ENCODE results near the gene ABCD1.

The ABCD1 gene

DNA sequence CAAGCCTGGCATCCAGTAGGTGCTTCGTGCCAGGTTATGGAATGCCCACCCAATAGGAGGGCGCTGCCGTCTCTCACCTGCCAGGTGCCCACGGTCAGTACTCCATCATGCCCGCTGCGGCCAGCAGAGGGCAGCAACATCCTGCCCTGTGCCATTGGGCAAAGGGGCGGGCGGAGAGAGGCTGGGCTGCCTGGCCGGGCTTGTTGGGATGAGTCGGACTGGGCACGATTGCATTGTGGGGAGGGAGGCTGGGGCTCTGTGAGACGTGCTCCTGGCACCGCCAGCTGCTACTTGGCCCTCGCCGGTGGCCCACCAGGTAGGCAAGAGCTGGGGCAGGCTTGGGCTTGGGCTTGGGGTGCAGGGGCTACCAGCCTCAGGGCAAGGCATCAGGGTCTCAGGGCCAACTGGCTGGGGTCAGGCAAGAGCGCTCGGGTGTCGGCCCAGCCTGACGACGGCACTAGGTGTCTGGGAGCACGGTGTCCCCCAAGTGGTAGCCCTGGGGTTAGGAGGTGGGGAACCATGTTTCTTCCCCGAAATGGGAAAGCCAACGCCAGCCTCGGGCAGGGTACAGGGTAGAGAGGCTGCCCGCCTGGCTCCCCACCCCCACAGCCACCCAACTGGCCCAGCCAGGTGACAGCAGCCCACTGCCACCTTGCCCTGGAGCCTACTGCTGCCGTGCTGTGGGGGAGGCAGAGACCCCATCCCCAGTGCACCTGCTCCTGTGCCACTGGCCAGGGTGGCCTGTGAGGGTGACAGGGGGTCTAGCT, 39.5 kb downstream of the ABCD1 start, which contains the start of gene PLXNB3:
Gene PLXNB3 (plus strand): TSS at position 261 of the 767 bp plus-strand sequence. CDS start 1,287 bp downstream, outside the sequence.
- peak; percentile 52 for DNase-seq

DNA sequence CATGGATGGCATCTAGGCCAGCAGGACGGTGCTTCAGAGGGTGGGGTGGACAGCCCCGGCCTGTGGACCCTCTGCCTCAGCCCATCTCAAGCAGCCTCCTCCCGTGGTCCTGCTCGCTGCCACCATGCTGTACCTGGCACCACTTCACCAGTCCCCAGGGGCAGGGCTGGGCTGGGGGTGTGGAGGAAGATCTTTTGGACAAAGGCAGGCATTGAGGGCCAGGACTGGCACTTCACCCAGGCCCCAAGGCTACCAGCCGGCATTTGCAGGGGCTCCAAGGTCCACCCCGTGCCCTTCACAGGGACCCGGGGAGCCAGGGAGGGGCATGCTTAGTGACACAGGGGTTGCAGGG, 40.1 kb downstream of the ABCD1 start:
- DNase-seq = no peak

DNA sequence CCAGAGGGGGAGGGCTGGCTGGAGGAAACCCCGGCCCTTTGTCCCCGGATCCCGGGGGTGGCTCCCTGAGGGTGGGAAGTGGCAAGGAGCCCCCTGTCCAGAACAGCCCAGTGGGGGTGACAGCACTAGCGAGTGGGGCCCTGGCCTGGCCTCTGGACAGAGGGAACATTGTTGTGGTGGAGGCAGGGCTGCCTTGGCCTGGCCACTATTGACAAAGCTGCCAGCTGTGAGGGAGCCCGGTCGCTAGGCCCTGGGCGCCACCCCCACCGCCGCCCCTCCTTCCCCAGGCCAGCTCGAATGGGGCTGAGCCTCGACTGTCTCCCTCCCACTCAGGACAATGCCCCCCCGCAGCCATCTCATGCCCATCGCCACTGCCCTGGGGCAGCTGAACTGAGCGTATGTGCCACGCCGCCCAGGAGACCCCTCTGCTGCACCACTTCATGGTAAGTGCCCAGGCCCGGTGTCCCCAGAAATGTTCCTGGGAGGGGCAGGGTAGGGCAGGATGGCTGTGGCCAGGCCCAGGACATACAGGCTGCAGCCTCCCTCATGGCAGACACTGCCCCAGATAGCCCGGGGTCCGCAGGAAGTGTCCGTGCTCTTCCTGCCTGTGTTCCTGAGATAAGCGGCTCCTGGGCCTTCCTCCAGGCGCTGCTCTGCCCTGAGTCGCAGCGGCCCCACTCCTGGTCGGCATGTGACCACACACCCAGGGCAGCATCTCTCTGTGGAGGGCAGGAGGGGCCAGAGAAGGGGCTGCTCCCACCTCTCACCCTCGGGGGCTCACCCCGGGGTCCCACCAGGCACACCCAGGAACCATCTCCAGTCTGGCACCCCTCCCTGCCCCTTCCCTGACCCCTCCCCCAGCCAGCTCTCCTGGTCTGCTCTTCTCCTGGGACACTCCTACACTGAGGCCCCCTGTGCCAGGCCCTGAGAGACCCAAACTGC, 40.8 kb downstream of the ABCD1 start:
- no peak for DNase-seq

DNA sequence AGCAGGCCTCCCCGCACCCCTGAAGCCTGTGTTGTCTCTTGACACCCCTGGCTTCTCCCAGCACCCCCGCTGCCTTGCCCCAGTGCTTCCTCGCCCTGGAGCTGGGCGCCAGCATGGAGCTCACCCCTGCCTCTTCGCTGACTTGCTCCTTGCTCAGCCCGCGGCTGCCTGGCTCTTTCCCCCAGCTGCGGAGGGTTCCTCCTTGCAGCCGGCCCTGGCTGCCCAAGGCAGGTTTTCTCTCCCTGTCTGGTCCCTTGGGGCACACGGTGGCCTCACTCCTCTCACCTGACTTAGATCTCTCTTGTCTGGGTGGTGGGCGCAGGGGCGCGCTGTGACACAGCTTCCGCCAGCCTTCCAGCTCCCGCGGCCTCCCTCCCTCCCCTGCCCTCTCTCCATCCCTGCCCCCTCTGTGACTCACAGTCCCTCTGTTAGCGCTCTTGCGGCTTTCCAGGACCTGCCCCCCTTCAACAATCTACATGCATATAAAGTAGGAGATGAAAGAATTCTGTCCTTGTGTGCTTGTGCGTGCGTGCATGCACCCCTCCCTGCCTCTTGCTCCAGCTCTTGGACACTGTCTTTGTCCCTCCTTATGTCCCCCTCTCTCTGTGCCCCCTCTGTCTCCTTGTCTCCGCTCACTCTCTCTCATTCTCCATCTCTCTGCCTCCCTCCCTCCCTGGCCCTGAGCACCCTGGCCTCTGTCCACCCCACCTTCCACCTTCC, 41.6 kb downstream of the ABCD1 start:
- no peak for DNase-seq

DNA sequence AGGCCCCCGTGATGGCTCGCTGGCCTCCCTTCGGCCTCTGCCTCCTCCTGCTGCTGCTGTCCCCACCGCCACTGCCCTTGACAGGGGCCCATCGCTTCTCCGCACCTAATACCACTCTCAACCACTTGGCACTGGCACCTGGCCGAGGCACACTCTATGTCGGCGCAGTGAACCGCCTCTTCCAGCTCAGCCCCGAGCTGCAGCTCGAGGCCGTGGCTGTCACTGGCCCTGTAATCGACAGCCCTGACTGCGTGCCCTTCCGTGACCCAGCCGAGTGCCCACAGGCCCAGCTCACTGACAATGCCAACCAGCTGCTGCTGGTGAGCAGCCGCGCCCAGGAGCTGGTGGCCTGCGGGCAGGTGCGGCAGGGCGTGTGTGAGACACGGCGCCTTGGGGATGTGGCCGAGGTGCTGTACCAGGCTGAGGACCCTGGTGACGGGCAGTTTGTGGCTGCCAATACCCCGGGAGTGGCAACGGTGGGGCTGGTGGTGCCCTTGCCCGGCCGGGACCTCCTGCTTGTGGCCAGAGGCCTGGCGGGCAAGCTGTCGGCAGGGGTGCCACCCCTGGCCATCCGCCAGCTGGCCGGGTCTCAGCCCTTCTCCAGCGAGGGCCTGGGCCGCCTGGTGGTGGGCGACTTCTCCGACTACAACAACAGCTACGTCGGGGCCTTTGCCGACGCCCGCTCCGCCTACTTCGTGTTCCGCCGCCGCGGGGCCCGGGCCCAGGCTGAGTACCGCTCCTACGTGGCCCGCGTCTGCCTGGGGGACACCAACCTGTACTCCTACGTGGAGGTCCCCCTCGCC, 42.4 kb downstream of the ABCD1 start:
- no peak for DNase-seq

DNA sequence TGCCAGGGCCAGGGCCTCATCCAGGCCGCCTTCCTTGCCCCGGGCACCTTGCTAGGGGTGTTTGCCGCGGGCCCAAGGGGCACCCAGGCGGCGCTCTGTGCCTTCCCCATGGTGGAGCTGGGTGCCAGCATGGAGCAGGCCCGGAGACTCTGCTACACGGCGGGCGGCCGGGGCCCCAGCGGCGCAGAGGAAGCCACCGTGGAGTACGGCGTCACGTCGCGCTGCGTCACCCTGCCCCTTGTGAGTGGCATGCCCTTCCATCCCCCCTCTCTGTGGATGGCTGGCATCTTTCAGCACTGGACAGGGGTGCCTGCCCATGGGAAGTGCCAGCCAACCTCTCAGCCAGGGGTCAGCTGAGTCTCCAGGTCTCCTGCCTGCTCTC, 43.0 kb downstream of the ABCD1 start:
- DNase-seq = no peak

DNA sequence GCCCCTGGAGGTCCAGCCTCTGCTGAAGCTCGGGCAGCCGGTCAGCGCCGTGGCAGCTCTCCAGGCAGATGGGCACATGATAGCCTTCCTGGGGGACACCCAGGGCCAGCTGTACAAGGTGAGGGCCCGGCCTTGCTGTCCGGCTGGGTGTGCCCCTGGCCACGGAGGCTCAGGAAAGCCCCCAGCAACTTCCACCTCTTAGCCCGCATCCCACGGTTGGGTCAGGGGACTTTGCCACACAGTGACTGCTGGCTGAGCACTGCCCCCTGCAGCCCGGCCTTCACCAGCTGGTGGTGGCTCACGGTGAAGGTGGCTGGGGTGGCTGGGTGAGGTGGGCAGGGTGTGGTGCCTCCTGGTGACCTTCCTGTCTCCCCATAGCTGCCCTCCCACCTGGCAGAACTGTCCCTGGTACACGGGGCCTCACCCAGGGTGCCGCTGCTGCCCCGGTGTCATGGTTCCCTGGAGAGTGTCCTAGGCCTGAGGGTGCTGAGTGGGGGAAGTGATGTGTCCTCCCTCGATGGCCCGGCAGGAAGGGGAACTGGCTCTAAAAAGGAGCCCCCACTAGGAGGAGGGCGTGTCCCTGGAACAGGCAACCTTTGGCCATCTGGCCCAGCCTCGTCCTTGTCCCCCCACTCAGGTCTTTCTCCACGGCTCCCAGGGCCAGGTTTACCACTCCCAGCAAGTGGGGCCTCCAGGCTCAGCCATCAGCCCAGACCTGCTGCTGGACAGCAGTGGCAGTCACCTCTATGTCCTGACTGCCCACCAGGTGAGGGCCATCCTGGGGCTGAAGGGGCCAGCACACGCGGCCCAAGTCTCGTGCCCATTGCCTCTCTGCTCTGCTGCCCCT, 43.9 kb downstream of the ABCD1 start:
- DNase-seq = no peak

DNA sequence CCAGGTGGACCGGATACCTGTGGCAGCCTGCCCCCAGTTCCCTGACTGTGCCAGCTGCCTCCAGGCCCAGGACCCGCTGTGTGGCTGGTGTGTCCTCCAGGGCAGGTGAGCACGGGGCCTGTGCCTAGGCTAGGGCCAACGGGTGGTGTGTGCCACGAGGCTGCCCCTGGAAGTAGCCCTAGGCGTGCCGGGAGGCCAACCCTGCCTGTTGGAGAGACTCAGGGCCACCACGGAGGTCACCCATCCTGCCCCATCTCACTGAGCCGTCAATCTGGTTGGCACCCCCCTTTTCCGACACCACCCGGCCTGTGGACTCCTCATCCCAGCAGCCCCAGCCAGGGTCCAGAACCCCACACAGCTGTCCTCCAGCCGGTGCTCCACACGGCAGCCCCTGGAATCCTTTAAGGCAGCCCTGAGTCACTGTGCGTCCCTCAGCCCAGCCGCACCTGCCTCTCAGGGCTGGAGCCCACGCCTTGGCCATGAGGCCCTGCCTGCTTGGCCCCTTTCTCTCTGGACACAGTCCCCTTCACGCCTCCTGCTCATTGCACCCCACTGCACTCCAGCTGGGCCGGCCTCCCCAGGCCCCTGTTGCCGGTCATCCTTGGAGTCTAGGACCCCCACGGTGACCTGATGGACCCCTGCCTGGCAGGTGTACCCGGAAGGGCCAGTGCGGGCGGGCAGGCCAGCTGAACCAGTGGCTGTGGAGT, 44.7 kb downstream of the ABCD1 start:
- no peak for DNase-seq

DNA sequence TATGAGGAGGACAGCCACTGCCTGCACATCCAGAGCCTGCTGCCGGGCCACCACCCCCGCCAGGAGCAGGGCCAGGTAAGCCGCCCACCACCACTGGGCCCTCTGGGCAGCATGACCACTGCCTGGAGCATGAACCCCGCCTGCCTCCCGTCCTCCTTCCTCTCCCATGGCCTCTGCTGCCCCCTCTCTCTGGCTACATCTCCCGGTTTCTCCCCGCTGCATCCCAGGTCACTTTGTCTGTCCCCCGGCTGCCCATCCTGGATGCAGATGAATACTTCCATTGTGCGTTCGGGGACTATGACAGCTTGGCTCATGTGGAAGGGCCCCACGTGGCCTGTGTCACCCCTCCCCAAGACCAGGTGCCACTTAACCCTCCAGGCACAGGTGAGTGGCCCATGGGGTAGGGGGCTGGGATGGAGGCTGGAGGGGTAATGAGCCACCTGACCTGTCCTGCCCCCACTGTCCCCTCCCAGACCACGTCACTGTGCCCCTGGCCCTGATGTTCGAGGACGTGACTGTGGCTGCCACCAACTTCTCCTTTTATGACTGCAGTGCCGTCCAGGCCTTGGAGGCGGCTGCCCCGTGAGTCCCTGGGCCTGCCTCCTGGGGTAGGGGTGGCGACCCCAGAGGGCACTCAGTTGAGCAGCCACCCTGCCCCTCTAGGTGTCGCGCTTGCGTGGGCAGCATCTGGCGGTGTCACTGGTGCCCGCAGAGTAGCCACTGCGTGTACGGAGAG, 45.4 kb downstream of the ABCD1 start:
- no peak for DNase-seq

DNA sequence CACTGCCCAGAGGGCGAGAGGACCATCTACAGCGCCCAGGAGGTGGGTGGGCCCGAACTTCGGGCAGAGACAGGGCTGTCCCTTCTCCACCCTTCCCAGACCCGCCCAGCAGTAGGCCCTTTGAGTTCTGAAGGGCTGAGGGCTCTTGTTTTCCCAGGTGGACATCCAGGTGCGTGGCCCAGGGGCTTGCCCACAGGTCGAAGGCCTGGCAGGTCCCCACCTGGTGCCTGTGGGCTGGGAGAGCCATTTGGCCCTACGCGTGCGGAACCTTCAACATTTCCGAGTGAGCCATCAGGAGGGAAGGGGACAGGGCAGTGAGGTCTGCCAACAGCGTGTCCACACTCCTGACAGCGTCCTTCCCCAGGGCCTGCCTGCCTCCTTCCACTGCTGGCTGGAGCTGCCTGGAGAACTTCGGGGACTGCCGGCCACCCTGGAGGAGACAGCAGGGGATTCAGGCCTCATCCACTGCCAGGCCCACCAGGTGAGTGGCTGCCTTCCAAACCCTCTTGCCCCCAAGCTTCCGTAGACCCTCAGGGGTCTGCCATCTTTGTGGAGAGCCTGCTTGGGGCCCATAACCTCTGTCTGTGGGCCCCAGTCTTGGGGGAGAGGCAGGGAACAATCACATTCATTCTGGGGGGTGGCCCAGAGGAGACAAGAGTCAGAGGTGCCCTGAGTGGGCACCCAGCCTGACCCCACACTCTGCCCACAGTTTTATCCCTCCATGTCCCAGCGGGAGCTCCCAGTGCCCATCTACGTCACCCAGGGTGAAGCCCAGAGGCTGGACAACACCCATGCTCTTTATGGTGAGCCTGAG, 46.2 kb downstream of the ABCD1 start:
- DNase-seq = no peak

DNA sequence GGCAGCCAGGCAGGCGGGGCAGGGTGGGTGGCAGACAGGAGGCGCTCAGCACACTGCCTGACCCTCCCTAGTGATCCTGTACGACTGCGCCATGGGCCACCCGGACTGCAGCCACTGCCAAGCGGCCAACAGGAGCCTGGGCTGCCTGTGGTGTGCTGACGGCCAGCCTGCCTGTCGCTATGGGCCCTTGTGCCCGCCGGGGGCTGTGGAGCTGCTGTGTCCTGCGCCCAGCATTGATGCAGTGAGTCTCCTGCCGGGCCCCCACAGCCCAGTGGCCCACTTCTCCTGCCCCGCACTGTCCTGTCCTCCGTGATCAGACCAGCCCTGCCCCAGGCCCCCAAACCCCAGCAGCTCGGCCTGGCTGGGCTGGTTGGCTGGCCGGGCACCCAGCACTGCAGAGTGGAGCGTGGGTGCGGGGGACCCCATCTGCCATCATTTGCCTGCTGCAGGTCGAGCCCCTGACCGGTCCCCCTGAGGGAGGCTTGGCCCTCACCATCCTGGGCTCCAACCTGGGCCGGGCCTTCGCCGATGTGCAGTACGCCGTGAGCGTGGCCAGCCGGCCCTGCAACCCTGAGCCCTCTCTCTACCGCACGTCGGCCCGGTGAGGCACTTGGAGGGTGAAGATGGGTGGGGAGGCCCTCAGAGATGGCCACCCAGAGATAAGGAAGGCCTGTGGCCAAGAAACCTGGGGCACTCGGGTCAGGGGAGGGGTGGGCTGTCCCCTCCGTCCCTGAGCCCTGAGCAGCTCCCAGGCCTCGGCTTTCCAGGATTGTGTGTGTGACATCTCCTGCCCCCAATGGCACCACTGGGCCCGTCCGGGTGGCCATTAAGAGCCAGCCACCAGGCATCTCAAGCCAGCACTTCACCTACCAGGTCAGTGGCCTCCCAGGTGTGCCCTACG, 47.0 kb downstream of the ABCD1 start:
- no peak for DNase-seq

DNA sequence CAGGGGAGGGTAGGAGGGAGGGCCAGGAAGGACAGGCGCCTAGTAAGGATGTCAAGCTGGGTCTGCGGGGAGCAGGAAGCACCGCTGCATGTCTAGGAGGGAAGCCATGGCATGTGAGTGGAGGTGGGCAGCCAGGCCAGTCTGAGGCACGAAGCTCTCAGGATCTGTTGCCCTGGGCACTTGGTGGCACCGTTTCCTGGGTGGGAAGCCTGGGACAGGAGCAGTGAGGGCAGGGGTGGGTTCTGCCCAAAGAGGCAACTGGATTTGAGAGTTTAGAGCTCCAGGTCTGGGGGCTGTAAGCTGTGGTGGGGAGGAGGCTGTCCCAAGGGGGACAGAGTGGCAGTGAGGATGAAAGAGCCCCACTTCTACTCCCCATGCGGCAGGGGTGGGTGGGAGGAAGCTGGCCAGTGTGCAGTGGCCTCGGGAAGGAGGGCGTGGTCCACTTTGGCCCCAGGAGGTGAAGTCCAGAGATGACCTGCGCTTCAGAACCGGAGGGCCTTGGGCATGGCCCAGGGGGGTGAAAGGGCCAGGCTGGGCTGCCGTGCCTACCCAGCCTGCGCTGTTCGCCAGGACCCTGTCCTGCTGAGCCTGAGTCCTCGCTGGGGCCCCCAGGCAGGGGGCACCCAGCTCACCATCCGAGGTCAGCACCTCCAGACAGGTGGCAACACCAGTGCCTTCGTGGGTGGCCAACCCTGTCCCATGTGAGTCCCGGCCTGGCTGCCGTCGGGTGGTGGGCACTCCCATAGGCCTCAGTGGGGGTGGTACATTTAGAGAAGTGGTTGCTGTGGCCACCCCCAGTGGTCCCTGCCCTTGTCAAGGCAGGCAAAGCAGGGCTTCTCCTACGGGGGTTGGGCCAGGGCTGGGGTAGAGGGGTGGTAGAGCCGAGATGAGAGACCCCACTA, 47.9 kb downstream of the ABCD1 start:
- no peak for DNase-seq

DNA sequence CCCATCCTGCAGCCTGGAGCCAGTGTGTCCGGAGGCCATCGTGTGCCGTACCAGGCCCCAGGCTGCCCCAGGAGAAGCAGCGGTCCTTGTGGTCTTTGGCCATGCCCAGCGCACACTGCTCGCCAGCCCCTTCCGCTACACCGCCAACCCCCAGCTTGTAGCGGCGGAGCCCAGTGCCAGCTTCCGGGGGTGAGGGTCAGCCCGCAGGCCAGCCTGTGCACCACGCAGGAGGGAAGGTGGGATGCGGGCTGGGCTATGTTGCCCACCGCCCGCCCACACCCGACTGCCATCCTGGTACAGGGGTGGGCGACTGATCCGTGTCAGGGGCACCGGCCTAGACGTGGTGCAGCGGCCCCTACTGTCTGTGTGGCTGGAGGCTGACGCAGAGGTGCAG, 48.6 kb downstream of the ABCD1 start:
- DNase-seq = no peak

DNA sequence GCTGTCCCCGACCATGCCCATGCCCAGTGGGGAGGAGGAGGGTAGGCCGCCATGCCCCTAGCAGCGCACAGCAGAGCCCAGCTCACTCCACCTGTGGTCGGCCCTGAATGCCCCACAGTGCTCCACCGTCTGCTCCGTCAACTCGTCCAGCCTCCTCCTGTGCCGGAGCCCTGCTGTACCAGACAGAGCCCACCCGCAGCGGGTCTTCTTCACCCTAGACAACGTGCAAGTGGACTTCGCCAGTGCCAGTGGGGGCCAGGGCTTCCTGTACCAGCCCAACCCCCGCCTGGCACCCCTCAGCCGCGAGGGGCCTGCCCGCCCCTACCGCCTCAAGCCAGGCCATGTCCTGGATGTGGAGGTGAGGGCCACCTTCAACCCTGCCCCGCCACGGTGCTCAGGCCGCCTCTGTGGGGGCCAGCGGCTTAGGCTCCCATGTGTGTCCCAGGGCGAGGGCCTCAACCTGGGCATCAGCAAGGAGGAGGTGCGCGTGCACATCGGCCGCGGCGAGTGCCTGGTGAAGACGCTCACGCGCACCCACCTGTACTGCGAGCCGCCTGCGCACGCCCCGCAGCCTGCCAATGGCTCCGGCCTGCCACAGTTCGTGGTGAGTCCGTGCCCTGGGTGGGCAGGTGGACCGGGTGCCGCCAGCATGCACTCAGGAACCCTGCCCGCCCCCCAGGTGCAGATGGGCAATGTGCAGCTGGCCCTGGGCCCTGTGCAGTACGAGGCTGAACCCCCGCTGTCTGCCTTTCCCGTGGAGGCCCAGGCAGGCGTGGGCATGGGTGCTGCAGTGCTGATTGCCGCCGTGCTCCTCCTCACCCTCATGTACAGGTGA, 49.3 kb downstream of the ABCD1 start:
- no peak for DNase-seq

DNA sequence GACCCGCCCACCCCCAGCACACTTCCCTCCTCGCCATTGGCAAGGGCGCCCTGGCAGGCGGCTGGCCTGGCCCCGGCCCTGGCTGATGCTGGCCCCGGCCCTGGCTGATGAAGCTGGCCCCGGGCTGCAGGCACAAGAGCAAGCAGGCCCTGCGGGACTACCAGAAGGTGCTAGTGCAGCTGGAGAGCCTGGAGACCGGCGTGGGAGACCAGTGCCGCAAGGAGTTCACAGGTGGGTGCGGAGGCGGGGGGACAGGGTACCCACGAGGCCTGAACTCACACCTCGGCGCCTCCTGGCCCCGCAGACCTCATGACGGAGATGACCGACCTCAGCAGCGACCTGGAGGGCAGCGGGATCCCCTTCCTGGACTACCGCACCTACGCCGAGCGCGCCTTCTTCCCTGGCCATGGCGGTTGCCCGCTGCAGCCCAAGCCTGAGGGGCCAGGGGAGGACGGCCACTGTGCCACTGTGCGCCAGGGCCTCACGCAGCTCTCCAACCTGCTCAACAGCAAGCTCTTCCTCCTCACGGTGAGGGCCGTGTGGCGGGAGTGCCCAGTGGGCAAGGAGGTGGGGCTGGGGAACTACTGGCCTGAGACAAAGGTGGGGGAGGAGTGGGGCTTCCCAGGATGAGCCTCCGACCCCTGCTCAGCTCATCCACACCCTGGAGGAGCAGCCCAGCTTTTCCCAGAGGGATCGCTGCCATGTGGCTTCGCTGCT, 50.1 kb downstream of the ABCD1 start:
- DNase-seq = no peak
